ENCODE measurements around the gene VENTX. TPM values are rescaled to one million over a fixed set of nuclear protein-coding genes. Genes with fewer than 3 reads are reported as not detected.

VENTX gene
- total RNA-seq, 1 donor from 2014 or later: not detected

DNA sequence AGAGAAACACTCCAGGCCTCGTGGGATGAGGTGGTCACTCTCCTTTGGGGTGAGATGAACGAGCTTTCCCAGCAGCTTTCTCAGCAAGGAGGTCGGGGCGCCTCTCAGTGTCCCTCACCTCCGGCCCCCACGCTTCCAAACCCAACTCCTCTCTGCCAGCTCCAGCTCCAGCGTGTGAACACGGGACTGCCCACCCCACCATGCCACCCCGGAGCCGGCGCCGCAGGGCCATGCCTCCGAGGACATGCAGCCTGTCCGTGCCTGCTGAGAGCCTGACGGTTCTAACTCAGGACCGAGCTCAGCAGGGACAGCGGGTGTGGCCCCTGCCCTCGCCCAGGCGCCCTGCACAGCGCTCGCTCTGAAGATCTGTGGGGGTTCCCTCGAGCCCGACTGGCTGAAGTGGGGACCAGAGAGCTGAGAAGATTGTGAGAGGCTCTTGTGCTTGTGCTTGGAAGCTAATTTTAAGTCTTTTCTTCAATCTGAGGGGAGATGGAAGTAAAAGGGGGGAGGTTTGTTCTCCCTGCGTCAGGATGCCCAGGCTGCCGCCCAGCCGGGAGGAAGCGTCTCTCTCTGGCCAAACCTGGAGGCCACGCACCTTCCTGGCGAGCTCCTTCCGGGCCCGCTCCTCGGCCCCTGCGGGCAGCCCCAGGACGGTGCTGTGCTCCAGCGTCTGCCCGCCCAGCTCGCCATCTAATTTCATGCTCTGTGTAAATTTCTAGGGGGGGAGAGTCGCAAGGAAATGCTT is 44.1 kb downstream of the VENTX start:
- intact Hi-C loops (cut with micrococcal nuclease): no loop called here

DNA sequence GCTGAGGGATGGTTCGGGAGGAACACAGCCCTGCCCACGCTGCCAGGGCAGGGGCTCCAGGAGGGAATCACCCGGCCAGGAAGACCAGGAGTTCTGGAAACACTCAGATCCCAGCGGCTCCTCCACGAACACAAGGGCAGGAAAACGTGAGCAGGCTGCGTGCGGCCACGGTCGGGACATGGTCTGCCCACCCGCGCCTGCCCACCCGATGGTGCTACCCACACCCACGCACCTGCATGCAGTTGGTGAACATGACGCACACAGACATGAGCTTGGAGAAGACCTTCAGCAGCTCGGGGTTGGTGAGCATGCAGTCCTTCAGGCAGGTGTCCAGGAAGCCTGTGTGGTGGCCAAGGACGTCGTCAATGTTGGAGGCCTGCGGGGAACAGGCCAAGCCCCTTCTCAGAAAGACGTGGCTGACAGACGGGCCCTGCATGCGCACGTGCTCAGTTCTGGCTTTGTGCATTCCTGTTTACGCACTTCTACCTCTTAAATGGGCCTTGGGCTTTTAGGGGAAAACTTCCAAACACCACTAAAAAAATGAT is 45.3 kb downstream of the VENTX start:
- intact Hi-C loops (cut with micrococcal nuclease): no loop called here

DNA sequence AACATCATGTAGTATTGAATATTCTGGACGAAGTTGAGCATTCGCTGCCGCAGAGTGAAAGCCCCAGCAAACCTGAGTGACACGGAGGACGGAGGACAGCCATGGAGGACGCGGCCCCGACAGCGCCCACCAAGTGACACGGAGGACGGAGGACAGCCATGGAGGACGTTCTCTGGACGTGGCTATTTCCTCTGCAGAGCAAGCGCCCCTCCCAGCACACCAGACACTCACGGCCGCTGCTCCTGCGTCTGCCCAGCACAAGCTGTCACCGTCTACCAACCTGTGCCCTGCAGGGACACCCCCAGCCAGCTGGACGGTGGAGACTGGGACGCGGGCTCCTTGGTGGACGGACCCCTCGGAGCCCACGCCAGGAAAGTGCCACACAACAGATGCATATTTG is 46.3 kb downstream of the VENTX start:
- intact Hi-C loops (cut with micrococcal nuclease): no loop called here

DNA sequence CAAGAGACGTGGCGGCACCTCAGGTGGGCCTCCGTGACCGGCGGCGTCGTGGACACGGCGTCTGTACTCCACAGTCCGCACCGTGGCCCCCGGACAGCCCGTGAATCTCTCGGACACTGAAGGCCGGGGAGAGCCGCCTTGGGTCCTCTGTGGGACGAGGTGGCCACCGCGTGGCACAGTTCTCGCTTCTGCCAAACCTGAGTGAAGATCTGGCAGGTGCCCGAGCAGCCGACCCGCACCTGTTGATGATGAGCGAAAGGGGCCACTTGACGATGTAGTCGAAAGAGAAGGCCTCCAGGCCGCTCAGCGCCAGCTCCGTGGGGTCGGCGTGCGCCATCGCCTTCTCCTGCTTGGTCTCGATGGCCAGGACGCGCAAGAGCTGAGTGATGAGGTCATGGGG is 47.6 kb downstream of the VENTX start:
- intact Hi-C loops (cut with micrococcal nuclease): no loop called here

DNA sequence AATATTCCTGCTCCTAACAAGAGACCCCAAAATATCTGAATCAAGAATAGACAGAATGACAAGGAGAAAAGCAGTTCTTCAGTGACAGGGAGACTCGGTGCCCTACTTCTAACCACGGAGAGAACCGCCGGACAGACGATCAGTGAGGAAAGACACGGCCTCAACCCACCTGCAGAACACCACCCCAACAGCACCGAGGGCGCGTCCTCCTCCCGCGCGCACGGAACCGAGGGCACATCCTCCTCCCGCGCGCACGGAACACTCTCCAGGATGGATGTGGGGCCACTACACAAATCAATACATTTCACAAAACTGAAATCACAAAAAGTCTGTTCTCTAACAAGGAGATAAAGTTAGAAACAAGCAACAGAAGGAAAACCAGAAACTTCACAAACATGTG is 48.7 kb downstream of the VENTX start:
- intact Hi-C loops (cut with micrococcal nuclease): no loop called here

DNA sequence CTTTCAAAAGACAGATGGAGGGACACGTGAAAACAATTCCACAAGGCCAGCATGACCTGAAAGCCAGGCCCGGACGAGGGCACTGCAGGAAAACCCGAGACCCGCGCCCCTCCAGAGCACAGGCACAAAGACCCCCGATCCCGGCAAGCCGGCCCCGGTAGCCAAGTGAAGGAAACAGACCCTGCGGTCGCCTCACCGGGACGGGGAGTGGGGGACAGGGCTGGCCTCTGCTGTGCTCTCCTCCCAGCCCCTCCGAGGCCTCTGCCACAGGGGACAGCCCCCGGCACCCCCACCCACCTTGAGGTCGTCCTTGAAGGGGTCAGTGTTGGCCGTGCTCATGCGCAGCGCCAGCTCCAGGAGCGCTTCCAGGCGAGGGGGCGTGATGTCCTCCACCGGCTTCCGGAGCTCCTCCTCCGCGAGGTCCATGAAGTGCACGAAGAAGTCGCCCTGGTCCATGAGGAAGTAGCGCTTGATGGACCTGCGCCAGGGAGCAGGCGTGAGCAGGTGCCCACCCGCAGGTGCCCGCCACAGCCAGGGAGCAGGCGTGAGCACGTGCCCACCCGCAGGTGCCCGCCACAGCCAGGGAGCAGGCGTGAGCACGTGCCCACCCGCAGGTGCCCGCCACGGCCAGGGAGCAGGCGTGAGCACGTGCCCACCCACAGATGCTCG is 50.3 kb downstream of the VENTX start:
- intact Hi-C loops (cut with micrococcal nuclease): no loop called here

DNA sequence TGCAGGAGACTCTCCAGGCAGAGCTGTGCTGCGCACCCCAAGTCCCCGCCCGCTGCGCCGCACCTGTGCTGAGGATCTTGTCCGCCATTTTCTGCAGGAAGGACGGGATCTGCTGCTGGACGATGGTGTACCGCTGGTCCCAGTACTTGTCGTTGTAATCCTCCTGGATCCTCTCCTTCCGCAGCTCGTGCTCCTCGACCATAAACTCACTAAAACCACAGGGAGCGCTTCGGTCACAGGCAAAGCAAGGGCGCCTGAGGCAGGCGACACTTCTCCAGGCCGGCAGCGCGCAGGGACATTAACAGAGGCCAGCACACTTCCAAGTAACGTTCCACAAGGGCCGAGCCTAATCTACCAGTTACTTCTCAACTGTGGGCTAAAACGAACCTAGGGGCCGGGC is 52.1 kb downstream of the VENTX start:
- intact Hi-C loops (cut with micrococcal nuclease): no loop called here

Other genes with a start within 250 kb of the VENTX start
- not detected in 2 replicates for gene ADGRA1, start 149.9 kb upstream of the VENTX start, total RNA-seq
- gene KNDC1, start 77.6 kb upstream of the VENTX start, total RNA-seq: 0.12 and 0.32 TPM in 2 replicates
- not detected in 2 replicates for gene UTF1, start 7.6 kb upstream of the VENTX start, total RNA-seq
- gene ADAM8, start 39.0 kb downstream of the VENTX start, total RNA-seq: 290 and 302 TPM in 2 replicates
- 59.2 and 61.6 TPM in 2 replicates for gene TUBGCP2, start 71.0 kb downstream of the VENTX start, total RNA-seq
- 53.4 and 55.6 TPM in 2 replicates for gene ZNF511, start 71.1 kb downstream of the VENTX start, total RNA-seq
- gene CALY, start 99.0 kb downstream of the VENTX start, total RNA-seq: 0.44 TPM in 1 of 2 replicates, not detected in the other
- not detected in 2 replicates for gene PRAP1, start 109.5 kb downstream of the VENTX start, total RNA-seq
- 14.2 and 17.0 TPM in 2 replicates for gene FUOM, start 120.2 kb downstream of the VENTX start, total RNA-seq
- gene ECHS1, start 135.5 kb downstream of the VENTX start, total RNA-seq: 37.6 and 40.4 TPM in 2 replicates
- 4.5 and 6.2 TPM in 2 replicates for gene PAOX, start 141.4 kb downstream of the VENTX start, total RNA-seq
- 51.7 and 56.0 TPM in 2 replicates for gene MTG1, start 156.3 kb downstream of the VENTX start, total RNA-seq
- not detected in 2 replicates for gene SPRN, start 186.8 kb downstream of the VENTX start, total RNA-seq
- gene SCART1, start 216.1 kb downstream of the VENTX start, total RNA-seq: 1.6 TPM in 2 replicates